AG09319 (cell line): Measurements from ENCODE around the gene GJB6.

ENCODE experiments used
- DNase-seq: peaks from one replicate; pipeline ENCODE4 v3.0.0-alpha.2; 2010; ENCODE audit warnings: low read depth; ENCODE audit errors: extremely low read depth
- CTCF ChIP-seq: IDR thresholded peaks from 2 replicates; pipeline ENCODE4 v1.5.1; 2011; ENCODE audit warnings: low read depth, mild to moderate bottlenecking, inconsistent platforms, low read length, moderate library complexity

Gene GJB6

GRCh38 chr13:20247403-20247802 is 15.3 kb upstream of the GJB6 start:
- no peak for TF ChIP-seq CTCF
- no peak for DNase-seq

- TF ChIP-seq CTCF, result no peak
- no peak for DNase-seq
Observed at GRCh38 chr13:20241593-20241992, 9.5 kb upstream of the GJB6 start.

GRCh38 chr13:20239748-20240147 is 7.6 kb upstream of the GJB6 start:
- TF ChIP-seq CTCF, result no peak
- DNase-seq, result no peak

- TF ChIP-seq CTCF, result no peak
- no peak for DNase-seq
Observed at GRCh38 chr13:20232556-20233277, 598 bp upstream of the GJB6 start.

- no peak for TF ChIP-seq CTCF
- no peak for DNase-seq
Observed at GRCh38 chr13:20230913-20231838, 943 bp downstream of the GJB6 start.

- no peak for TF ChIP-seq CTCF
- no peak for DNase-seq
Observed at GRCh38 chr13:20227730-20228129, 4.4 kb downstream of the GJB6 start.

- no peak for TF ChIP-seq CTCF
- no peak for DNase-seq
Observed at GRCh38 chr13:20227288-20227687, 4.8 kb downstream of the GJB6 start.
